CD4-positive, CD25-positive, alpha-beta regulatory T cell (primary cell): ENCODE data around the gene MEG3. TPM values are rescaled to one million over a fixed set of nuclear protein-coding genes. Genes with fewer than 3 reads are reported as not detected.

ENCODE experiments used
- ATAC-seq, 2 donors: fragments of 150-1000 bp; cut with Tn5 transposase; one replicate each; pipeline ENCODE4 v1.10.0; 2021; ENCODE audit warnings: low read depth in 2 of 2, moderate number of reproducible peaks in 2 of 2, moderate library complexity in 1 of 2
- DNase-seq, 3 donors: peaks; one replicate each; pipeline versions ENCODE4 v3.0.0 to v3.0.0-alpha.2; 2012 to 2022; ENCODE audit warnings: mixed read lengths in 1 of 3
- H3K27ac ChIP-seq: one replicate; pipeline ENCODE4 v1.7.0; 2013; ENCODE audit warnings: mild to moderate bottlenecking, low read length; ENCODE audit not compliant: insufficient read depth, poor library complexity, severe bottlenecking
- H3K27me3 ChIP-seq: one replicate; pipeline ENCODE4 v1.7.0; 2013; ENCODE audit warnings: low read length; ENCODE audit not compliant: control insufficient read depth, insufficient read depth
- H3K36me3 ChIP-seq: one replicate; pipeline ENCODE4 v1.7.0; 2013; ENCODE audit warnings: mild to moderate bottlenecking, low read length, moderate library complexity; ENCODE audit not compliant: control insufficient read depth, insufficient read depth
- H3K4me1 ChIP-seq: 2 replicates; pipeline ENCODE4 v1.7.0; 2013; ENCODE audit warnings: mild to moderate bottlenecking, low read length; ENCODE audit not compliant: insufficient read depth, control insufficient read depth, poor library complexity, severe bottlenecking
- H3K4me3 ChIP-seq: one replicate; pipeline ENCODE4 v1.7.0; 2013; ENCODE audit warnings: low read depth, mild to moderate bottlenecking, low read length, moderate library complexity
- H3K9me3 ChIP-seq, 2 experiments: 1 replicate in 1 of 2; 2 replicates in 1 of 2; pipeline ENCODE4 v1.7.0; 2013; ENCODE audit warnings: low read length in 2 of 2, mild to moderate bottlenecking in 1 of 2, moderate library complexity in 1 of 2; ENCODE audit not compliant: control insufficient read depth in 2 of 2
- H3K27ac Mint-ChIP-seq, 3 donors: one replicate each; pipeline ENCODE4 v1.8.0; 2020 to 2022; ENCODE audit warnings: mild to moderate bottlenecking in 3 of 3, mixed read lengths in 3 of 3, moderate library complexity in 2 of 3
- H3K27me3 Mint-ChIP-seq: one replicate; pipeline ENCODE4 v1.8.0; 2022; ENCODE audit warnings: mild to moderate bottlenecking, mixed read lengths
- H3K36me3 Mint-ChIP-seq: one replicate; pipeline ENCODE4 v1.8.0; 2020; ENCODE audit warnings: mixed read lengths
- H3K4me1 Mint-ChIP-seq, 4 donors: one replicate each; pipeline ENCODE4 v1.8.0; 2020 to 2022; ENCODE audit warnings: mixed read lengths in 4 of 4, mild to moderate bottlenecking in 1 of 4
- H3K4me3 Mint-ChIP-seq, 4 donors: one replicate each; pipeline ENCODE4 v1.8.0; 2020 to 2022; ENCODE audit warnings: mild to moderate bottlenecking in 4 of 4, mixed read lengths in 4 of 4, moderate library complexity in 3 of 4
- H3K9me3 Mint-ChIP-seq, 7 donors: one replicate each; pipeline ENCODE4 v1.8.0; 2020 to 2022; ENCODE audit warnings: mixed read lengths in 7 of 7, mild to moderate bottlenecking in 3 of 7, moderate library complexity in 2 of 7
- polyA plus RNA-seq, 4 donors: library from polyadenylated mRNA; unstranded; fragments of 300-500 nt; fragmentation: Illumina TruSeq; gene quantifications; one replicate each; pipeline ENCODE4 v1.2.3, GENCODE V29; 2021
- total RNA-seq: library from RNA; stranded (reverse); gene quantifications from one replicate; pipeline ENCODE4 v1.2.3, GENCODE V29; 2022

The MEG3 gene
- total and polyA plus RNA-seq, 5 donors from 2014 or later, result 0.10 TPM; not detected in 4

DNA sequence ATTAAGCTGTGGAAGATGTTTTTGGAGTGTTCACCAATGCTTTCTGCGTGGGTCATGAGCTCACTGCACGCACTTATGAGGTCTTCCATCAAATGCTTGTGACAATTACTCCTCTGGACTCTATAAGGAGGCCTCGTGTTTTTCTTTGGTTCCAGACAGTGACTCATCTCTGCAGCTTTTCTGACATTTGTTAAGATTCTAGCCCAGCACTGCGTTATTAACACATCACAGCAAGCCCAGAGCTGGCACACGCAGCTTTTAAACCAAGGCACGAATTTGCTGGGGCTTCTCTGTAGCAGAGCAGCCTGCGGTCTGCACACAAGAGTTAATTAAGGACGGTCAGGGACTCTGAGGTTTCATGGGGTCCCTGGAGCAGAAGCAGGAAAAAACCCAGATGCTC lies 16.9 kb downstream of the MEG3 start:
- Histone ChIP-seq H3K36me3 (no peaks in the 10 kb centered on the region), H3K9me3 (no peaks in the 10 kb centered on the region), H3K27ac (no peak overlapping the region), H3K27me3 (no peaks in the 10 kb centered on the region), H3K4me1 (no peaks in the 10 kb centered on the region), H3K4me3 (no peak overlapping the region)
- Mint-ChIP-seq H3K9me3 (no peaks in the 10 kb centered on the region), H3K27ac (no peak overlapping the region), H3K27me3 (peaks cover 7% of the 10 kb centered on the region), H3K36me3 (no peaks in the 10 kb centered on the region), H3K4me3 (no peak overlapping the region), H3K4me1 (no peaks in the 10 kb centered on the region)
- ATAC-seq (no peak), DNase-seq (no peak)

GRCh38 chr14:100844082-100844408 lies 18.1 kb downstream of the MEG3 start:
- Mint-ChIP-seq H3K27me3 (peaks cover 2% of the 10 kb centered on the region), H3K4me3 (no peak overlapping the region), H3K4me1 (no peaks in the 10 kb centered on the region), H3K9me3 (no peaks in the 10 kb centered on the region), H3K27ac (no peak overlapping the region), H3K36me3 (no peaks in the 10 kb centered on the region)
- H3K9me3 ChIP-seq, result no peaks in the 10 kb centered on the region
- H3K27me3 ChIP-seq, result no peaks in the 10 kb centered on the region
- H3K4me1 ChIP-seq, result no peaks in the 10 kb centered on the region
- DNase-seq (no peak), ATAC-seq (no peak)
- H3K27ac ChIP-seq, result no peak overlapping the region
- H3K4me3 ChIP-seq, result no peak overlapping the region
- H3K36me3 ChIP-seq, result no peaks in the 10 kb centered on the region

- H3K4me3 Mint-ChIP-seq, result peak overlapping the region in 1 of 4 donors; percentile 4
- H3K9me3 Mint-ChIP-seq, result no peaks in the 10 kb centered on the region
- Histone ChIP-seq H3K4me1 (peaks cover 3% of the 10 kb centered on the region), H3K4me3 (no peak overlapping the region), H3K27me3 (no peaks in the 10 kb centered on the region), H3K36me3 (no peaks in the 10 kb centered on the region), H3K9me3 (no peaks in the 10 kb centered on the region), H3K27ac (no peak overlapping the region)
- H3K4me1 Mint-ChIP-seq, result no peaks in the 10 kb centered on the region
- no peak for DNase-seq
- no peak overlapping the region for H3K27ac Mint-ChIP-seq
- no peak for ATAC-seq
- H3K27me3 Mint-ChIP-seq, result no peaks in the 10 kb centered on the region
- no peaks in the 10 kb centered on the region for H3K36me3 Mint-ChIP-seq
These were observed 18.5 kb downstream of the MEG3 start for GRCh38 chr14:100844421-100844820.

DNA sequence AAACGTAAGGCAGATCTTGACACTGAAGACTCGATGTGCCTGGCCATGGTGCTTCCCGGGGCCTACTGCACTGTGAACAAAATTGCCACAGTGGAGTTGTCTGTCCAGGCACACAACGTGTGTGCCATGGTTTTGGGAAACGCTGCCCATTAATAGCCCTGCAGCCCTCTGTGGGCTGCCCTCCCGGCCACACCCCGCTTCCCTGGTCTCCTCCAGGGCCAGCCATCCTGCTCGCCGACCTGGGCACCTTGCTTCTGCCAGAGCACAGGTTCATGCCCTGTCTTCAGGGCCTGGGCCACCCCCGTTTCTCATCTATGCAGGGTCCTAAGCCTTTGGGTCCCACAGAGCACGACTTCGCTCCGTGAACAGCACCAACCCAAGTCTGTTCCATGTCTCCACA lies 18.9 kb downstream of the MEG3 start:
- Mint-ChIP-seq H3K9me3 (no peaks in the 10 kb centered on the region), H3K4me3 (peak overlapping the region in 1 of 4 donors; percentile 4), H3K36me3 (no peaks in the 10 kb centered on the region), H3K27me3 (no peaks in the 10 kb centered on the region), H3K27ac (no peak overlapping the region), H3K4me1 (no peaks in the 10 kb centered on the region)
- Histone ChIP-seq H3K27ac (no peak overlapping the region), H3K4me3 (no peak overlapping the region), H3K9me3 (no peaks in the 10 kb centered on the region), H3K27me3 (no peaks in the 10 kb centered on the region), H3K36me3 (no peaks in the 10 kb centered on the region), H3K4me1 (peaks cover 5% of the 10 kb centered on the region)
- DNase-seq (no peak), ATAC-seq (no peak)

GRCh38 chr14:100845341-100845740 lies 19.4 kb downstream of the MEG3 start:
- no peak overlapping the region for H3K4me3 ChIP-seq
- H3K36me3 Mint-ChIP-seq, result no peaks in the 10 kb centered on the region
- H3K27ac ChIP-seq, result no peak overlapping the region
- no peak overlapping the region for H3K4me3 Mint-ChIP-seq
- DNase-seq, result no peak
- H3K36me3 ChIP-seq, result no peaks in the 10 kb centered on the region
- H3K27me3 Mint-ChIP-seq, result no peaks in the 10 kb centered on the region
- no peaks in the 10 kb centered on the region for H3K4me1 Mint-ChIP-seq
- no peaks in the 10 kb centered on the region for H3K27me3 ChIP-seq
- no peaks in the 10 kb centered on the region for H3K9me3 Mint-ChIP-seq
- no peak for ATAC-seq
- peaks cover 5% of the 10 kb centered on the region for H3K4me1 ChIP-seq
- H3K9me3 ChIP-seq, result no peaks in the 10 kb centered on the region
- H3K27ac Mint-ChIP-seq, result no peak overlapping the region

- H3K27ac ChIP-seq, result no peak overlapping the region
- ATAC-seq (no peak), DNase-seq (no peak)
- Mint-ChIP-seq H3K36me3 (no peaks in the 10 kb centered on the region), H3K4me1 (no peaks in the 10 kb centered on the region), H3K27me3 (no peaks in the 10 kb centered on the region), H3K4me3 (no peak overlapping the region), H3K9me3 (no peaks in the 10 kb centered on the region), H3K27ac (no peak overlapping the region)
- no peaks in the 10 kb centered on the region for H3K27me3 ChIP-seq
- H3K36me3 ChIP-seq, result no peaks in the 10 kb centered on the region
- peaks cover 5% of the 10 kb centered on the region for H3K4me1 ChIP-seq
- H3K4me3 ChIP-seq, result no peak overlapping the region
- H3K9me3 ChIP-seq, result no peaks in the 10 kb centered on the region
These were observed 20.5 kb downstream of the MEG3 start for GRCh38 chr14:100846309-100846859.

DNA sequence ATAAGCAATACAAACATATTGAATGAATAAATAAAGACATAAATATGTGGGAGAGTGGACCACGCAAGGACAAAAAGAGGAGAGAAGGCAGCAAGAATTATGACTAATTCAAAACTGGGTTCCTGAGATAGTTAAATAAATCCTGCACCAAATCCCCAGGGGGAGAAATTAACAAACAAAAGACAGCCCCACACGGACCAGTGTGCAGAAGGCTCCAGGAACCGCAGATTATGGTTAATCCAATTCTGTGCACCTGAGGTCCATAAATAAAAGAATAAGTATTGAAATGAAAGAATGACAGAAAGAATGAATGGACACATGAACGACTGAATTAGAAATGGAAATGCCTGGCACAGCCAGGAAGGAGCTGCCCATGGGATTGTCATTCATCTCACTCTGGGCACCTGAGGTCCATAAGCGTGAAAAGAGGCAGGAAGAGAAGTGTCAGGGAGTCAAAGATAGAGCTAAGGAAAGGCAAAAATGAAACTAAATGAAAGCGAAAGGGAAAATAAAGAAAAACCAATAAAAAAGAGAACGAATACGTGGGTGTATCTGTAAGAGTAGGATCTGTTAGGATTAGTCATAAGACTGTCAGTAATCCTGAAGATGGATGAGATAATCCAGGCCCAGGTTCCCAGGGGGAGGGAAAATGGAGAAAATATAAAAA lies 23.3 kb downstream of the MEG3 start:
- Histone ChIP-seq H3K9me3 (no peaks in the 10 kb centered on the region), H3K27me3 (no peaks in the 10 kb centered on the region), H3K4me1 (peaks cover 5% of the 10 kb centered on the region), H3K36me3 (no peaks in the 10 kb centered on the region), H3K27ac (no peak overlapping the region), H3K4me3 (peak overlapping the region; percentile 68)
- H3K27me3 Mint-ChIP-seq, result no peaks in the 10 kb centered on the region
- H3K36me3 Mint-ChIP-seq, result no peaks in the 10 kb centered on the region
- H3K27ac Mint-ChIP-seq, result no peak overlapping the region
- peaks cover 0 to 2% (median 0%) of the 10 kb centered on the region in 4 donors for H3K4me1 Mint-ChIP-seq
- H3K4me3 Mint-ChIP-seq, result no peak overlapping the region
- DNase-seq (peak in 1 of 3 donors; percentile 39), ATAC-seq (no peak)
- no peaks in the 10 kb centered on the region for H3K9me3 Mint-ChIP-seq
